Measurements from ENCODE around the gene TRDMT1.

- no peak for TF ChIP-seq REST (IDR thresholded peaks at IDR 0.05; ENCODE audit: insufficient read depth in 1 of 2, low read depth in 2 of 2, low read length in 2 of 2)
- TF ChIP-seq POLR2AphosphoS5 (IDR thresholded peaks at IDR 0.05; ENCODE audit: low read depth, low read length): no peak
- no peak for TF ChIP-seq TAF1 (IDR thresholded peaks at IDR 0.05; ENCODE audit: borderline replicate concordance, insufficient read depth, low read length)
- TF ChIP-seq SIN3A (IDR thresholded peaks at IDR 0.05; ENCODE audit: borderline replicate concordance, insufficient read depth, low read length): no peak
Measured at GRCh38 chr10:17143055-17143690, 58.3 kb downstream of the TRDMT1 start.

Data from PFSK-1 (cell line).